GM18907 (cell line): ENCODE data around the gene CCK.
"Not testable (repeated sequence)": the region's sequence is repeated elsewhere in the genome, so short reads cannot be mapped to it uniquely, and the experiment has no call there.

Experiments used
- ATAC-seq: cut with Tn5 transposase; IDR thresholded peaks from one replicate; pipeline ENCODE4 v1.9.1; 2021; ENCODE audit warnings: mild to moderate bottlenecking, moderate library complexity; ENCODE audit not compliant: unreplicated experiment

Gene CCK, protein sequence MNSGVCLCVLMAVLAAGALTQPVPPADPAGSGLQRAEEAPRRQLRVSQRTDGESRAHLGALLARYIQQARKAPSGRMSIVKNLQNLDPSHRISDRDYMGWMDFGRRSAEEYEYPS

GRCh38 chr3:42266085-42266484 lies at the start of gene CCK:
Gene CCK, minus strand, starts transcription at chr3:42266185. Its CDS starts 2,555 bp downstream, at chr3:42263630.
- no peak for ATAC-seq

DNA sequence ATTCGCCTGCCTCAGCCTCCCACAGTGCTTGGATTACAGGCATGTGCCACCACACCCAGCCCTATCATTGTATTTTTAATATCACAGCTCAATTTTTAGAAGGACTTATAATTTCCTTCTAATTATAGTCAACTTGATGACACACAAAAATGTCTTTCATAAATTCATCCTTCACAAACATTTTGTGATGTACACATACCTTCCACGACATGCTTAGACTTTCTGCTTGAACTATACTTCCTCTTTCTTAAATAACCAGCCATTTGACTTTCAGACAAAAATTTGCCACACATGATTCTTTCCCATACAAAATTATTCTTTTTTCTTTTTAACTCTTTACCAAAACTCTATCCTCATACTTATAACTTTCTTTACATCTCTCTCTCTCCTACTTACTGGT lies 48.4 kb upstream of the CCK start:
- ATAC-seq: no peak

DNA sequence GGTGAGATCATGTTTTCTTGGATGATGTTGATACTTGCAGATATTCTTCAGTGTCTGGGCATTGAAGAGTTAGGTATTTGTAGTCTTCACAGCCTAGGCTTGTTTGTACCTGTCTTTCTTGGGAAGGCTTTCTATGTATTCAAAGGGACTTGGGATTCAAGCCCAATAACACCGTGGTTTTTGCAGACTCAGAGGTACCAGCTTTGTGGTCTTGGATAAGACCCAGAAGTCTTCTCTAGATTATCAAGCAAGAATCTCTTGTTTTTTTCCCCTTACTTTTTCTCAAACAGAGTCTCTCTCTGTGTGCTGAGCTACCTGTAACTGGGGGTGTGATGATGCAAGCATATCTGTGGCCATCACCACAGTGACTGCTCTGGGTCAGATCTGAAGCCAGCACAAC lies 42.7 kb upstream of the CCK start:
- ATAC-seq: no peak

- ATAC-seq: no peak
Observed at GRCh38 chr3:42306499-42306898, 40.5 kb upstream of the CCK start.

DNA sequence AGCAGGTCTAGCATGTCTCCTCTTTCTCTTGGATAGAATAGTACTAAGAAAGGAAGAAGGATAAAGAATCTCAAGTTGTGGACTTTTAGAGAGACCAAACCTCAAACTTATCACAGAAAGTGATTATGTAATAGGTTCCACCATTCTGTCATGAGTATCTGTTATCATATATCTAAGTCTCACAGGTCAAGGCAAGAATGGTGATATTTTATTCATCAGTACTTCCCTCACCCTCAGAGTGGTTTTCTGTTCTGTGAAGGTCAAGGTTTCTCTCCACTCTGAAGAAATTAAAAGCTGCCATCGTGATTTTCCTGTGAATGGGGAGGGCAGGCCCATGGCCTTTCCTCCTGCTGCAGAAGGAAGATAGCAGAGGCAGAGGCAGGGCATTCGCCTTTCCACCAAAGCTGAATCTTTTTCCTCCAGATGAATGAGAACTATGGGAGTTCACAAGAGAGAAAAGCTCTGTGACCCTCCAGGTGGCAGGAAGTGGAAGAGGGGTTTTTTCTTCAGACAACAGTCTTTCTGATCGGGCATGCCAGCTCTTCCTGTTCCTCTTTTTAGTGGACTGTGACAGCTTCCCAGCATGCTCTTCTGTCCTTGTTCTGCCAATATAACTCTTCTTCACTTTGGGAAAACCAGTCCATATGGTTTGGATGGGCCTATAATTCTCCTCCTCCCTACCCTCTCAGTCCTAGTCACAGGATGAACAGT lies 37.1 kb upstream of the CCK start:
- ATAC-seq: peak; percentile 73

DNA sequence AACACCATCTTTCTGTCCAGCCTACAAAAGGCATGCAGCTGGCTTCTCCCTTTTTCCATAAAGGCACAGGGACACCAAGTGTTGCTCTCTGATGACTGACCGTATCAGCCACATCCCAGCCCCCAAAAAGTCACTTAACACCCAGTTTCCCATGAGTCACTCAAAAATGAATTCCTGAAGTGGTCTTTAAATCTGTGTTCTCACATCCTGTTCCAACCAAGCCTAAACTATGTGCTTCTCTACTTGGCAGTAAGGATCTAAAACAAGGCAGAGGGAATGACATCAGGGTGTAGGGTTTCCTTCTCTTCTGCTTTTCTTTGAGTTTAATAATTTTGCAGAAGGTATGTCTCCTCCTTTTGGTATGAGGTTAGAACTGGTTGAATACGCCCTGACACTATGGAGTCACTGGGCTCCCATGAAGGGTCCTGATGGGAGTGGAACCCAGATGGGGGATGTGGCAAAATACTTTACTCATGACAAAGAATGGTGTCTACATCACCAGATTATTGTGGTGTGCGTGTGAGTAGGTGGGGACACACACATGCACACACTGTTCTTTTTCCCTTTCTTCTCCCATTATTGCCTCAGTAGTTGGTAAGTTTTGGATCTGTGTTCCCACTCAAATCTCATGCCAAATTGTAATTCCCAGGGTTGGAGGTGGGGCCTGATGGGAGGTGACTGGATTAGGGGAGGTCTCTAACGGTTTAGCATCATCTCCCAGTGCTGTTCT lies 35.6 kb upstream of the CCK start:
- ATAC-seq: no peak

DNA sequence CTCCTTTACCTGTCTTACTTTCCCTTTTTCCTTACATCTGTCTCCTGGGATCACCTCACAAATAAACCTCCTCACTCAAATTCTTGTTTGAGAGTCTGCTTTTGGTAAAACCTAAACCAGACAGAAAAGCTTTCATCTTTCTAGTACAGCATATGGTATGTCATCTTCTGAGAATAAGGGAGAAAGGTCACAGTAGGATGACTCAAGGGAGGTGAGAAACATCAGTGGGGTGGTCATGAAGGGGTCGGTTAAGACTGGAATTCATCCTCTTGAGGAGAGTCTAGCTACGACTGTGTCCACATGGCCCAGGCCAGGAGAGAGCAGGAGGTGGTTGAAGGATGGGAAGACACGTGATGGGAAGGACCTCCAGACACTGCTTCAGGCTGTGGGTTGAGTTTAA lies 34.8 kb upstream of the CCK start:
- no peak for ATAC-seq

- no peak for ATAC-seq
Observed at GRCh38 chr3:42300013-42300412, 34.0 kb upstream of the CCK start.

DNA sequence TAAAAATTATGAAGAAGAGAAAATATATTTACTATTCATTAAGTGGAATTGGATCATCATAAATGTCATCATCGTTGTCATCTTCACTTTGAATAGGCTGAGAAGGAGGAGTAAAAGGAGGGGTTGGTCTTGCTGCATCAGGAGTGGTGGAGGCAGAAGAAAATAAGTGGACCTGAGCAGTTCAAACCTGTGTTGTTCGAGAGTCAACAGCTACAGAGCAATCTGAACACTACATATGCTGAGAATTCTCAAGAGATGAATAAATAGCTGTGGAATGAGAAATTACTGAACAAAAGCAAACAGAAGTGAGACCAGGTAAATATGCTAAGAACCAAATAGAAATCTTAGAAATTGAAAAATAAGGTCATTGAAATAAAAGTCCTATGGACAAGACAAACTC lies 32.3 kb upstream of the CCK start:
- no peak for ATAC-seq

DNA sequence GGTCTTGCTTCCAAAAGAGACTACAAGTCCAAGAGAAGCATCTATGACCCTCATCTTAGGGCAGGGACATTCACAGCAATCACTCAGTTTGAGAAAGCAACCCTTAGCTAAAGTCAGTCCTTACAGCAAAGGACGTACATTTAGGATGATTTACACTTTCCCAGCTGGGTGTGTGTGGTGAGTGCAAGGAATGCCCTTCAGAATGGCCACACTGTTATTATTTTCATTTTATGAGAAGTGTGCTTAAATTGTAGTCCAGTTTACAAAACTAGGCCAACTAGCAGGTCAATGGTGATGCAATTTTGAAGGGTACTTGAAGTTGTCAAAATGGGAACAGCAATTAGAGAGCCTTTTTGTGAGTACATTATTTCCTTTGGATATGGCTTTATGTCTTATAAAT lies 26.0 kb upstream of the CCK start:
- ATAC-seq: no peak

DNA sequence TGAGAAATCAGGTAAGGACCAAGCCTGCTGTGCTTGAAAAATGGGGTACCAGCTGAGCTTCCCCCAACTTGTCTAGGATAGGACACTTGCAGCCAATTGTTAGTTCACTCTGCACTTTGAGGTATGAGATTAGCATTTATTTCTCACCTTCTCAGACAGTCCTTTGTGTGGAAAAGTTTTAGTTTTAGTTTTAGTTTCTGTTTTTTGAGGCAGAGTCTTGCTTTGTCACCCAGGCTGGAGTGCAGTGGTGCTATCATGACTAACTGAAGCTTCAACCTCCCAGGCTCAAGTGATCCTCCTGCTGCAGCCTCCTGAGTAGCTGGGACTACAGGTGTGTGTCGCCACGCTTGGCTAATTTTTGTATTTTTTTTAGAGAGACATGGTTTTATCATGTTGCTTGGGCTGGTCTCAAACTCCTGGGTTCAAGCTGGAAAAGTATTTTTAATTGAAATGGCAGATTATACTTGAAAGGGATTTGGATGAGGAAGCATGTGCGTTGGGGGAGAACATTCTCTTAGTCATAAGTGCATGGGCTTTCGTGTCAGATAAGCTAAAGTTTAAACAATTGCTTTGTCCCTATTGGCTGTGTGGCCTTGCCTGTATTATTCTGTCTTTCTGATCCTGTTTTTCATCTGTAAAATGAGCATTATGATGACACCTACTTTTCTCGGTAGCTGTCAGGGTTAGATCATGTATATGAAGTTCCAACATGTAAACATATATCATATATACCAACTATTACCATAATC lies 25.2 kb upstream of the CCK start:
- ATAC-seq: no peak

DNA sequence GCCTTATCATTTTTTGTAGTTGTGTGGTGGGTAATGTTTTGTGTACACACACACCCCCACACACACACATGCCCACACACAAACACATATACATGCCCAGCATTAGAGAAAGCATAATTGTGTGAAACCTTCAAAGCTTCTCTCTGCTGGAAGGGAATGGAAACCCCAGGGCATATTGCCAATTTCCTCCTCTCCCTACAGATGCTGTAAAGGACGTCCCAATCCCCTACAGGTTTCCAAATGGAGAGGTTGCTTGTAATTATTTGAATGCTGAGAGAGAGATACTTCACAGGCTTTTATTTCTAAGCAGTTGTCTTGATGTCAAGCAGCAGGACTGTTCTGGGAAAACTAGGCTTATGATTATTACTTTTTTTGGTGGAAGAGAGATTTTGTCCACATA lies 23.0 kb upstream of the CCK start:
- ATAC-seq: no peak

DNA sequence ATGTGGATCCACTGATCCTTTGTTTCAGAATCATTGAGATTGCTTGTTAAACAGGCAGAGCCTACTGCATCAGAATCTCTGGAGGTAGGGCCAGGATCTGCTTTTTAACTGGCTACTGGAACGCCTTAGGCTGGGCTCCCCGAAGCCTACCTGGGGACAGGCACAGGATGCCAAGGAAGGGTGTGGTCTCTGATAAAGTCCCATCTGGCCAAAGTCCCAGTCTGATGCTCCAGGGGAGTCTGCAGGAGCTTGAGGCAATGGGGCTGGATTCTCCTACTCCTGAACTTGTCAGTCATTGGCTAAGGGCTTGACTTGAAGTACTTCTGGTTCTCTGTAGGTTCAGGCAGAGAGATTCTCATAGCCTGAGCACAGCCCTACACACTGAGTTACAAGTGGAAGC lies 22.4 kb upstream of the CCK start:
- ATAC-seq: no peak

- ATAC-seq: not testable (repeated sequence)
Observed at GRCh38 chr3:42287423-42287822, 21.4 kb upstream of the CCK start.

GRCh38 chr3:42277676-42278075 lies 11.7 kb upstream of the CCK start:
- ATAC-seq: no peak

- peak; percentile 84 for ATAC-seq
Observed at GRCh38 chr3:42276141-42277132, 10.5 kb upstream of the CCK start.

DNA sequence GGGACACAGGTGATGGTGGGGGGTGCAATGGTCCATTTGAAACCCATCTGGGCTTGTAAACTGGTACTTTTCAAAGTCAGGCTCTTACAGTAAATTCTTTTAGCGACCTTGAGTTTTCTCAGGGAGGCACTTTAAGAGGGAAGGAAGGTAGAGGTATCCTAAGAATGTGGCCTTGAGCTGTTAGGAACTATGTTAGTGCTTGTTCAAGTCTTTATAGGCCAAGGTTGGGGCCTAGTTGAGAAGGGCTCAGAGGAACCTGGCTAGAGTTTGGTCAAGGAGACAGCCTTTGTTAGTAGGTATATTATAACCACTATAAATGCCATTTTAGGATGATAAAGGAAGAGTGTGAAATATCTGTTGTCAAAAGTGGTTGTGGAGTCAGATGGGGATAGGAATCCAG lies 9.2 kb upstream of the CCK start:
- no peak for ATAC-seq

DNA sequence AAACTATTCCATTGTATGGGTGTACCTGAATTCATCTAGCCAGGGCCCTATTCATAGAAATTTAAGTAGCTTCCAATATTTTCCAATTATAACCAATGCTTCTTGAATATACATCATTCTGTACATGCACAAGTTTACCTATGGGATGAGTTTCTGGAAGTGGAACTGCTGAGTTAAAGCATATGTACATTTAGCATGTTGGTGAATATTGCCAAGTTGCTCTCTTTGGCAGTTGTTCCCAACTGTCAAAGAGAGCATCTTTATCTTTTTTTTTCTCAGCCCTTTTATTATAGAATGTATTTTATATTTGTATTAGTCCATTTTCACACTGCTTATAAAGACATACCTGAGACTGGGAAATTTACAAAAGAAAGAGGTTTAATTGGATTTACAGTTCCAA lies 8.3 kb upstream of the CCK start:
- ATAC-seq: no peak

DNA sequence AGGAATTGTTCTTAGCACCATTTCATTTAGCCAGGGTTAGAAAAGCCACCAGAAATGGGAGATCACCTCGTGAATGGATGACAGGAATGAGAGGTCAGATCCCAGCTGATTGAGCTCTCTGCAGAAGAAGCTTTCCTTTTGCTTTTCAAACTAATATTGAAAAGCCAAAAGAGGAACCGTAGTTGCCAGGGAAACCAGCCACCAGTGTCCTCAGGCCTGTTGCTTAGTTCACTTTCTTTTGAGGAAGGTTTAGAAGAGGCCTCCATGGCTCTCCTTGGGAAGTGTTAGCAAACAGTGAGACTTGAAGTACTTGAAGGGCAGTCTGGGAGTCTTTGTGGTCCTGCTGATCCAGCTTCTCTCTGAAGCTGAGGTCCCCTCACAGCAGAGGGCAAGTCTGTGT lies 7.4 kb upstream of the CCK start:
- no peak for ATAC-seq

DNA sequence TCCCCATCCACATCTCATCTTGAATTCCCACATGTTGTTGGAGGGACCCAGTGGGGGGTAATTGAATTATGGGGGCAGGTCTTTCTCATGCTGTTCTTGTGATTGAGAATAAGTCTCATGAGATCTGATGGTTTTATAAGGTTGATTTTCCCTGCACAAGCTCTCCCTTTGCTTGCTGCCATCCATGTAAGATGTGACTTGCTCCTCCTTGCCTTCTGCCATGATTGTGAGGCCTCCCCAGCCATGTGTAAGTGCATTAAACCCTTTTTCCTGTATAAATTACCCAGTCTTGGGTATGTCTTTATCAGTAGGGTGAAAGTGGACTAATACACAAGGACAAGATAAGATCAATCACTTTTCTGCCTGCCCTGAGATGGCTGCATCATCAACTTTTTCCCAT lies 5.8 kb upstream of the CCK start:
- no peak for ATAC-seq

DNA sequence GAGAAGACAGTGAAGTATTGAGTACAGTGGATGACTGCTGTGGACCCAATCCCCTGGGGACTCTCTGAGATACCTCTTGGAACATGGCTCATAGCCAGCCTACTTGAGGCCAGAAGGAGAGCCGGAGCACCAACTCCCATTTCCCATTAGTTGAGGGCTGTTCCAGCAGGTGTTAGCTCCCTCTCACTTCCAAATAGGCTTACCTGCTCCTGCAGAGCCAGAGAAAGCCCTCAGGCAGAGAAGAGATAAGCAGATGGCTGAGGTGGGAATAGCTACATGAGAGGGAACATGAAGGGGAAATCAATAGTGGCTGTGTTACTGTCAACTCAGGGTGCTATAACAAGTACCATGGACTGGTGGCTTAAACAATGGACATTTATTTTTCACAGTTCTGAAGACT lies 4.6 kb upstream of the CCK start:
- ATAC-seq: no peak
